Activated T-cell treated with anti-CD3 and anti-CD28 coated beads, Interleukin-2, amount 50 U/mL, for 24 hours (primary cell): ENCODE data around the gene KCNJ10.

Experiments
- DNase-seq: peaks from one replicate; pipeline ENCODE4 v3.0.0-alpha.2; 2020
- H3K27ac Mint-ChIP-seq: 2 replicates; pipeline ENCODE4 v1.8.0; 2020; ENCODE audit warnings: mild to moderate bottlenecking, mixed read lengths
- H3K27me3 Mint-ChIP-seq: 2 replicates; pipeline ENCODE4 v1.8.0; 2020; ENCODE audit warnings: mixed read lengths
- H3K36me3 Mint-ChIP-seq: 2 replicates; pipeline ENCODE4 v1.8.0; 2020; ENCODE audit warnings: low read depth, mixed read lengths
- H3K4me1 Mint-ChIP-seq: 2 replicates; pipeline ENCODE4 v1.8.0; 2020; ENCODE audit warnings: low read depth, mixed read lengths
- H3K4me3 Mint-ChIP-seq: 2 replicates; pipeline ENCODE4 v1.8.0; 2020; ENCODE audit warnings: mild to moderate bottlenecking, moderate library complexity, mixed read lengths
- H3K9me3 Mint-ChIP-seq: 2 replicates; pipeline ENCODE4 v1.8.0; 2020; ENCODE audit warnings: mixed read lengths

KCNJ10 gene

DNA sequence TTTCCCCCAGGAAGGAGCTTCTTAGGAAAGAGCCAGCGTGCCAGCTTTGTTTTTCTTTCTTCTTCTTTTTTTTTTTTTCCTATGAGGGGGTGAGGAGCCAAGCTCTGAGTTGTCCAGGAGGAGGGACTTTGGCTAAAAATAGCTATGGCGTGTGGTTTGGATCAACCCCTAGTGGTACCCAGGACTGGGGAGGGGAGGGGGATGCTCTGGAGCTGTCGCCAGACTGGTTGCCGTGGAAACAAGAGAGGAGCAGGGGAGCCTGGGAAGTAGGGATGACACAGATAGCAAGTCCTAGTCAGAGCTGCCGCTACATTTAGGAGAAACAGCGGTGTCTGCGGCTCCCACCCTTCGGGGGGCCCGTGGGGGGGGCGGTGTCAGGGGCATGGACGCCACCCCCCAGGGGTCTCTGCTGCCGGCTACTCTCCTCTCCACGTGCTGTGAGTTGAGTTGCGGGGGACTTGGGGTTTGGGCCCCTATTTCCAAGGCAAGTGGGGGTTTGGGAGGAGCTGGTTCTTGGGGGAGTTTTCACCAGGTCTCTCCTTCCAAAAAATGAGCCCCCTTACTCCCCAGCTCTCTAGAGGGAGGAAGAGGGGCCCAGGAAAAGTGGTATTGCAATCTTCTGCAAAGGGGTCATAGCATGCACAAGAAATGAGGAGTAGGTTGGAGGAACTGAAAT is 11.4 kb upstream of the KCNJ10 start, which contains the start of gene KCNJ9:
TSS of gene KCNJ9 (plus strand) at position 278 of the 676 bp plus-strand sequence. CDS start 2,493 bp downstream, outside the sequence.
- no peak within 1 kb of the TSS for H3K4me3 Mint-ChIP-seq
- H3K9me3 Mint-ChIP-seq = no peaks in the 10 kb centered on the region
- no peak within 1 kb of the TSS for H3K27ac Mint-ChIP-seq
- DNase-seq = no peak
- H3K4me1 Mint-ChIP-seq = peaks cover 26% of the 10 kb centered on the region
- peaks cover 59% of the 10 kb centered on the region for H3K27me3 Mint-ChIP-seq
- peaks cover 18% of the 10 kb centered on the region for H3K36me3 Mint-ChIP-seq

GRCh38 chr1:160080381-160081100 is 10.6 kb upstream of the KCNJ10 start:
- Mint-ChIP-seq H3K36me3 (peaks cover 12% of the 10 kb centered on the region), H3K4me1 (peaks cover 25% of the 10 kb centered on the region), H3K9me3 (no peaks in the 10 kb centered on the region), H3K4me3 (no peak overlapping the region), H3K27ac (no peak overlapping the region), H3K27me3 (peaks cover 67% of the 10 kb centered on the region)
- DNase-seq = no peak

DNA sequence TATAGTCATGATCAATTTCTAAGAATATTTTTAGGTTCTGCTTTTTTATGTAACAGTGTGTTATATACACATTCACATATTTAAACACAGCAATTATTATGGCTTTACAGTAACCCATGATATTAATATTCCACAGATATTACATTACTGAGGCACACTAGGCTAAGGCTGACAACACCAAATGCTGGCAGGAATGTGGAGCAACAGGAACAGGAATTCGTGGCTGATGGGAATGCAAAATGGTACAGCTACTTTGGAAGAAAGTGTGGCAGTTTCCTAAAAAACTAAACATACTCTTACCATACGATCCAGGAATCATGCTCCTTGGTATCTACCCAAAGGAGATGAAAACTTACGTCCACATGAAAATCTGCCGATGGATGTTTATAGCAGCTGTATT is 9.5 kb upstream of the KCNJ10 start:
- peaks cover 3% of the 10 kb centered on the region for H3K36me3 Mint-ChIP-seq
- H3K9me3 Mint-ChIP-seq = no peaks in the 10 kb centered on the region
- H3K27me3 Mint-ChIP-seq = peaks cover 78% of the 10 kb centered on the region
- H3K4me3 Mint-ChIP-seq = no peak overlapping the region
- peaks cover 21% of the 10 kb centered on the region for H3K4me1 Mint-ChIP-seq
- H3K27ac Mint-ChIP-seq = no peak overlapping the region
- no peak for DNase-seq

- Mint-ChIP-seq H3K4me3 (no peak overlapping the region), H3K27me3 (peaks cover 80% of the 10 kb centered on the region), H3K36me3 (no peaks in the 10 kb centered on the region), H3K9me3 (no peaks in the 10 kb centered on the region), H3K4me1 (peaks cover 15% of the 10 kb centered on the region), H3K27ac (no peak overlapping the region)
- DNase-seq = peak; percentile 75
Observed at GRCh38 chr1:160078512-160079195, 8.7 kb upstream of the KCNJ10 start.

GRCh38 chr1:160077486-160077885 is 7.5 kb upstream of the KCNJ10 start:
- H3K27ac Mint-ChIP-seq = no peak overlapping the region
- H3K4me3 Mint-ChIP-seq = no peak overlapping the region
- peaks cover 15% of the 10 kb centered on the region for H3K4me1 Mint-ChIP-seq
- no peaks in the 10 kb centered on the region for H3K9me3 Mint-ChIP-seq
- DNase-seq = no peak
- H3K36me3 Mint-ChIP-seq = no peaks in the 10 kb centered on the region
- peaks cover 84% of the 10 kb centered on the region for H3K27me3 Mint-ChIP-seq

GRCh38 chr1:160076295-160076694 is 6.3 kb upstream of the KCNJ10 start:
- Mint-ChIP-seq H3K4me3 (no peak overlapping the region), H3K9me3 (no peaks in the 10 kb centered on the region), H3K27me3 (peaks cover 81% of the 10 kb centered on the region), H3K36me3 (no peaks in the 10 kb centered on the region), H3K27ac (no peak overlapping the region), H3K4me1 (peaks cover 21% of the 10 kb centered on the region)
- DNase-seq = no peak

GRCh38 chr1:160075836-160076235 is 5.9 kb upstream of the KCNJ10 start:
- peaks cover 16% of the 10 kb centered on the region for H3K4me1 Mint-ChIP-seq
- H3K4me3 Mint-ChIP-seq = no peak overlapping the region
- H3K9me3 Mint-ChIP-seq = no peaks in the 10 kb centered on the region
- H3K27ac Mint-ChIP-seq = no peak overlapping the region
- DNase-seq = no peak
- H3K36me3 Mint-ChIP-seq = no peaks in the 10 kb centered on the region
- H3K27me3 Mint-ChIP-seq = peaks cover 78% of the 10 kb centered on the region

- Mint-ChIP-seq H3K4me3 (no peak overlapping the region), H3K4me1 (peaks cover 13% of the 10 kb centered on the region), H3K36me3 (no peaks in the 10 kb centered on the region), H3K27me3 (peaks cover 75% of the 10 kb centered on the region), H3K9me3 (no peaks in the 10 kb centered on the region), H3K27ac (no peak overlapping the region)
- DNase-seq = no peak
Observed at GRCh38 chr1:160074865-160075264, 4.9 kb upstream of the KCNJ10 start.

- H3K4me1 Mint-ChIP-seq = peaks cover 15% of the 10 kb centered on the region
- no peaks in the 10 kb centered on the region for H3K9me3 Mint-ChIP-seq
- H3K36me3 Mint-ChIP-seq = no peaks in the 10 kb centered on the region
- H3K27me3 Mint-ChIP-seq = peaks cover 64% of the 10 kb centered on the region
- H3K27ac Mint-ChIP-seq = no peak overlapping the region
- H3K4me3 Mint-ChIP-seq = no peak overlapping the region
- no peak for DNase-seq
Observed at GRCh38 chr1:160071289-160071688, 1.3 kb upstream of the KCNJ10 start.

DNA sequence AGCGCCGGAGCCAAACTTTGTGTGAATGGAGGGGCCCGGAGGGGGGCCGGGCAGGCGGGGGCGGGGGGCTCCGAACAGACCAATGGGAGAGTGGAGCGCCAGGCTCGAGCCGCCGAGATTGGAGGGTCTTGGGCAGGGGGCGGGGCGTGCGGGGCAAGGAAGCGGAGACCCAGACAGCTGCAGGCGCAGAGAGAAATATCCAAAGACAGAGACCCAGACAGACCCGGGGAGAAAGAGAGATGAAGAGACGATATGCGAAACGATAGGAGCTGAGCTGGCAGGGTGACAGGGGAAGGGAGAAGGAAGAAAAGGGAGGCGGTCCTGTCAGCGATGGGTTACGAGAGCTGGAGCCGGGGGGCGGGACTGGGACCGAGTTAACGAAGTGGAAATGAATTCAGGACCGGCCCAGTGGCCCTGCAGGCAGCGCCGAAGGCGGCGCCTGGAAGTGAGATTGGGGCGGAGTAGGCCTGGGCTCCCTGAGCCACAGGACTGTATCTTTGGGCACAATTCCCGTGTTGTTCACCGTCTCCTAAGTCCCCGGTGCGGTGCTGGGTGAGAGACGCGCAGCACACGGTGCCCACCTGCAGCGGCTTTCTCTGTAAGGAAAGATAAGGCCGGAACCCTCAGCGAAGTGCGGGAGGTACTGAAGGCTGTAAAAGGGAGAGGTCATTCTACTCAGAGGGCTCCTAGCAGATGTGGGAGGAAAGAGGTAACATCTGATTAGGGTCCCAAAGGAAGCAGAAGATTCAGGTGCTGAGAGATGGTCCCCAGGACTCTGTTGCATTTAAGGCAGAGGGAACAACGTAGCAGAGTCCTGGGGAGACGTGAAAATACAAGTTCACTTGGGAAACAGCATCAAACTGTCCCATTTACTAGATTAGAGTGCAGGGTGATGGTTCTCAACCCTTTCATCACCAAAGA is 543 bp upstream of the KCNJ10 start:
- H3K4me1 Mint-ChIP-seq = peaks cover 15% of the 10 kb centered on the region
- H3K27ac Mint-ChIP-seq = no peak overlapping the region
- no peaks in the 10 kb centered on the region for H3K9me3 Mint-ChIP-seq
- peaks cover 57% of the 10 kb centered on the region for H3K27me3 Mint-ChIP-seq
- peak overlapping the region; percentile 81 for H3K4me3 Mint-ChIP-seq
- no peaks in the 10 kb centered on the region for H3K36me3 Mint-ChIP-seq
- peak; percentile 78 for DNase-seq

DNA sequence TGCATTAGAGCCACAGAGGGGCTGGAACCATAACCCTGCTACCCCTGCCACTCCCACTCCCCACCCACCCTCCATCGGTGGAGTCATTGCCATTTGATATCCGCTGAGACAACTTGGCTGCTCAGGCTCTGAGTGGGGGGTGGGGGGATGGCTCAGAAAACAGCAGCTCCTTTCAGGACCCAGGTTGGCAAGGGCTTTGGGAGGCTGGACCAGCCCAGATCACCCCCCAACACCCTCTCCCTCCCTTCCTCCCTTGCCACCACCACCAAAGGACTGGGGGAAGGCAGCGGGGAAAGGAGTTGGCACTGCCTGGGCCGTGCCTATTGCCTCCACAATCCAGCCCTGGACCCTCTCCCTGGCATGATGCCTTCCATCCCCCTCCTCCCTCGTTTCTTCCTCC is 1.7 kb downstream of the KCNJ10 start:
- Mint-ChIP-seq H3K4me1 (peaks cover 15% of the 10 kb centered on the region), H3K9me3 (no peaks in the 10 kb centered on the region), H3K36me3 (no peaks in the 10 kb centered on the region), H3K27me3 (peaks cover 40% of the 10 kb centered on the region), H3K4me3 (no peak overlapping the region), H3K27ac (no peak overlapping the region)
- no peak for DNase-seq

GRCh38 chr1:160066829-160067745 is 2.9 kb downstream of the KCNJ10 start:
- Mint-ChIP-seq H3K27me3 (peaks cover 32% of the 10 kb centered on the region), H3K4me1 (peaks cover 14% of the 10 kb centered on the region), H3K36me3 (no peaks in the 10 kb centered on the region), H3K27ac (no peak overlapping the region), H3K9me3 (no peaks in the 10 kb centered on the region), H3K4me3 (no peak overlapping the region)
- no peak for DNase-seq

GRCh38 chr1:160064746-160065145 is 5.2 kb downstream of the KCNJ10 start:
- Mint-ChIP-seq H3K27ac (no peak overlapping the region), H3K4me3 (no peak overlapping the region), H3K4me1 (peaks cover 2% of the 10 kb centered on the region), H3K27me3 (peaks cover 14% of the 10 kb centered on the region), H3K36me3 (no peaks in the 10 kb centered on the region), H3K9me3 (no peaks in the 10 kb centered on the region)
- DNase-seq = no peak
